GM06990 (cell line): ENCODE results near the gene GNB2.

Experiments
- DNase-seq: peaks from one replicate; pipeline ENCODE4 v3.0.0-alpha.2; 2011; ENCODE audit not compliant: insufficient read length; ENCODE audit errors: extremely low read depth
- H3K27me3 ChIP-seq: replicated peaks from 2 replicates; pipeline ENCODE4 v1.6.0; 2011; ENCODE audit warnings: low read length; ENCODE audit not compliant: control insufficient read depth, insufficient read depth
- H3K36me3 ChIP-seq: 2 replicates; pipeline ENCODE4 v1.5.1; 2011; ENCODE audit warnings: low read length; ENCODE audit not compliant: control insufficient read depth, insufficient read depth
- H3K4me3 ChIP-seq: replicated peaks from 2 replicates; pipeline ENCODE4 v1.5.1; 2011; ENCODE audit warnings: low read depth, mild to moderate bottlenecking, control low read depth, low read length
- TF ChIP-seq, protein P1 (sequence below): IDR thresholded peaks from 2 replicates; pipeline ENCODE4 v1.5.1; 2011; ENCODE audit warnings: low read length, control low read depth, mild to moderate bottlenecking, inconsistent platforms; ENCODE audit not compliant: insufficient read depth, poor library complexity, severe bottlenecking

The GNB2 gene

DNA sequence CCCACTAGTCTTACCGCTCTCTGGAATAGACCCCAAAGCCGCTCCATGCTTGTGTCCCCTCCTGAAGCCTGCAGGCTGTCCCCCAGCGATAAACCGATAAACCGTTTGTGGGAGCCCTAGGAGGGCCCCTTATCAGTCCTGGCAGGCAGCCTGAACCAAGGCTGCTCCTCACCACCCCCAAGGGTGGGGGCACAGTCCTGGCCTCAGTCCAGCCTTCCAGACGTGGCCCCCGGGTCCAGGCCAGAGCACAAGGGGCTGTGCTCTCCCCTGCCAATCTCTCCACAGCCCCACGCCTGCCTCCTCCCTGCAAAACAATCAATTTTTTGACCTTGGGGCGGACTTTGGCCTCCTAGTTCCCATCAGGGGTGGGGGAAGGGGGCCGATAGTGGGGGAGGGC lies 32.1 kb upstream of the GNB2 start, which contains the start of gene TFR2:
TSS of gene TFR2 (minus strand) at position 90 of the 397 bp plus-strand sequence. CDS start at position 47, 43 bp downstream.
- no peak for DNase-seq
- H3K4me3 ChIP-seq: no peak within 1 kb of the TSS
- TF ChIP-seq, protein P1, sequence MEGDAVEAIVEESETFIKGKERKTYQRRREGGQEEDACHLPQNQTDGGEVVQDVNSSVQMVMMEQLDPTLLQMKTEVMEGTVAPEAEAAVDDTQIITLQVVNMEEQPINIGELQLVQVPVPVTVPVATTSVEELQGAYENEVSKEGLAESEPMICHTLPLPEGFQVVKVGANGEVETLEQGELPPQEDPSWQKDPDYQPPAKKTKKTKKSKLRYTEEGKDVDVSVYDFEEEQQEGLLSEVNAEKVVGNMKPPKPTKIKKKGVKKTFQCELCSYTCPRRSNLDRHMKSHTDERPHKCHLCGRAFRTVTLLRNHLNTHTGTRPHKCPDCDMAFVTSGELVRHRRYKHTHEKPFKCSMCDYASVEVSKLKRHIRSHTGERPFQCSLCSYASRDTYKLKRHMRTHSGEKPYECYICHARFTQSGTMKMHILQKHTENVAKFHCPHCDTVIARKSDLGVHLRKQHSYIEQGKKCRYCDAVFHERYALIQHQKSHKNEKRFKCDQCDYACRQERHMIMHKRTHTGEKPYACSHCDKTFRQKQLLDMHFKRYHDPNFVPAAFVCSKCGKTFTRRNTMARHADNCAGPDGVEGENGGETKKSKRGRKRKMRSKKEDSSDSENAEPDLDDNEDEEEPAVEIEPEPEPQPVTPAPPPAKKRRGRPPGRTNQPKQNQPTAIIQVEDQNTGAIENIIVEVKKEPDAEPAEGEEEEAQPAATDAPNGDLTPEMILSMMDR: no peak
- H3K27me3 ChIP-seq: no peaks in the 10 kb centered on the region; the same call in 1 of the 2 replicates
- no peaks in the 10 kb centered on the region for H3K36me3 ChIP-seq

DNA sequence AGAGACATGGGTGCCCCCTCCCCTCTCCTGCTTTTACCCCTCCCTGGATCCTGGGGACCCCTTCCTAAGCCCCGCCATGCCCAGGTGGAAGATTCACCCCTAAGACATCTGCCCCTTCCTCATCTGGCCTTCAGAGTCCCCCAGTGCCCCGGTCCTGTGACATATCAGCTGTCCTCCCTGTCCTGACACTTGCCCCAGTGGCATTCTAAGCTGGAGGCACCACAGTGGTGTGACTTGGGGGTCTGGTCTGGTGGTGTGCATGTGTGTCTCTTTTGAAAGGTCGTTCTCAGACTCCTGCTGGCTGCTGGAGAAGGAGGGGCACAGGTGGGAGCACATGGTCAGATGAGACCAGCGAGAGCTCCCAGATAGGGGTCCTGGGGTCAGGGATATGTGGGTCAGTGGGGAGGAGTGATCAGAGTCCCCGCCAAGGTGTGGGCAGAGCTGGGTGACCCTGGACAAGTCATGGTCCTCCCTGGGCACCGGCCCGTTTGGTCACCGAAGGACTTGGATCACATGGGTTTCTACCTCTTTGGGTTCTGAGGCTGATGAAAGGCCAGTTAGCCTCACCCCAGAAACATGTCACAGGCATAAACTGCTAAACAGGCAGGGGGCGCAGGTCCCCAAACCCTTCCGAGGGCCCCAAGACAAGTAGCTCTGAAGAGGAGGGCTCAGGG lies 31.5 kb upstream of the GNB2 start:
- no peak for DNase-seq
- TF ChIP-seq, protein P1: no peak
- no peak overlapping the region for H3K4me3 ChIP-seq
- H3K27me3 ChIP-seq: no peaks in the 10 kb centered on the region; the same call in none of the 2 replicates
- no peaks in the 10 kb centered on the region for H3K36me3 ChIP-seq

DNA sequence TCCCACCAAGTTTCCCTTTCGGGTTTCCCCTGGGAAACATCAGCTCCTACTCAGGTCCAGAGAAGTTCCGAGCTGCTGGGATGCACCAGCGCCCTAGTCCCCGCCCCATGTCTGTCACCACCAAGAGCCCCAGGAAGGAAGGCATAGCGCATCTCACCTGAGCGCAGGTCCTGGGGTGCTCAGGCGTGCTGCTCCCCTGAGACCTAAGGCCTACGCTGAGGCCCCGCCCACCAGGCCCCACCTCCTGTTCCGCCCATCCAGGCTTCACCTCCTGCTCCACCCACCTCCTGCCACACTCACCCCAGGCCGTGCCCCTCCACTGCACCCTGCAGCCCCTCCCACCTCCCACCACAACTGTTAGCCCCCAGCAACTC lies 31.0 kb upstream of the GNB2 start:
- Histone ChIP-seq H3K36me3 (no peaks in the 10 kb centered on the region), H3K27me3 (no peaks in the 10 kb centered on the region; the same call in none of the 2 replicates), H3K4me3 (no peak overlapping the region)
- peak; percentile 70 for DNase-seq
- TF ChIP-seq, protein P1: no peak

DNA sequence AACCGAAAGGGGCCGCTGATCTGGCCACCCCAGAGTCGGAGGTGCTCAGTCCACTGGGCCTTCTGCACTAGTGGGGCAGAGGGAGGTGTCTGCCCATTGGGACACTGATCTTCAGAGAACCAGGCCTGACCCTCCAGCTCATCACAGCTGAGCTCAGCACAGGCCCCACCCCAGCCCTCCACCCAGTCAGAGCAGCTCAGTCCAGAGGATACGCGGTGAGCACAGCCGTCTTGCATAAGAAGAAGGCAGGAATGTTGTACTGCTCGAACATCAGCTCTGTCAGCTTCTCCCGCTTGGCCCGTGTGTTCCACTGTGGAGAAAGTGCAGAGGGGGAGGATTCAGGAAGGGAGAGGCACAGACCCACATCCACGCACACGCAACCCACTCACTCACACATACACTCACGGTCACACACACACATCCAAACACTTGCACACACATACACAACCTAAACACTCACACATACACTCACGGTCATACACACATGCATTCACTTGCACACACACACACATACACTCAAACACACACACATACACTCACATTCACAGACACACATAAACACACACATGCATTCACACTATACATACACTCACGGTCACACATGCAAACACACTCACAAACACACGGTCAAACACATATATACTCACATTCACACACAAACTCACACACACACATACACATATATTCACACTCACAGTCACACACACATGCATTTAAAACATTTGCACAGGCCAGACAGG lies 23.5 kb upstream of the GNB2 start:
- no peak for DNase-seq
- H3K4me3 ChIP-seq: no peak overlapping the region
- H3K27me3 ChIP-seq: no peaks in the 10 kb centered on the region; the same call in none of the 2 replicates
- TF ChIP-seq, protein P1: no peak
- no peaks in the 10 kb centered on the region for H3K36me3 ChIP-seq

DNA sequence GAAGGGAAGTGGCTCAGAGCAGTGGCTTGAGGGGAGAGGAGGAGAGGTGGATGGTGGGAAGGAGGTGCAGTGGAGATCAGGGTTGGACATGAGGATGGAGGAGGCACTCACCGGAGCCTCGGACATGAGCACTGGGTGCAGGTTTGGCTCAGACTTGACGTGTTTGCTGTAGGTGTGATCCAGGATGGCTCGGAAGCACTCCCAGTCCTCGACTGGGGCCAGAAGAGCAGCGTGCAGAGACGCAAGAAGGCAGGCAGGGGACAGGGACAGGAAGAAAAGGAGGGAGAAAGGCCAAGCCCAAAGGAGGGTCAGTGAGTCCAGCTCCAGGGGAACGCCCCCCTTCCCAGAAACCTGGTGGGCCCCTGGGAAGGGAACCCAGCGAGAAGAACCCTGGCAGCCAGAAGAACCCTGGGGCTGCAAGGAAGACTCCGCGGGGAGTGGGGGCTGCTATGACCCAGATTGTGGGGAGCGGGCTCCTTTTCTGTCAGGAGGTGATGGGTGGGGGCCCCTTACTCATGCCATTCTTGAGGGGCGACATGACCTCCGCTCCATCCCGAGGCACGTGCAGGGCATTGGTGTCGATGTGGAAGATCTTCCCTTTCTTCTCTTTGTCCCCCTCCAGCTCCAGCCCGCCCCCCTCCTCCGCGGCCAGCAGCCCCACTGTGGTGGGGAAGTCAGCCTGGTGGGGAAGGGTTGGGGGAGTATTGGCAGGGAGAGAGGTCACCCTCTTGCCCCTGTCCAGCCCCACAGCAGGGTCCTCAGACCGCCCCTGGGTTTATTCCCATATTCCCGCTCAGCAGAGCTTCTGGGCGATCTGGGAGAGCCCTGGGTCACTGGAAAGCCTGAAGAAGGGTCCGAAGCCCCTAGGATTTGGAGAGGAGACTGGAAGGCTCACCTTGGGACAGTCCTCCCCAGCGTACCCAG lies 18.4 kb upstream of the GNB2 start:
- DNase-seq: no peak
- Histone ChIP-seq H3K4me3 (no peak overlapping the region), H3K27me3 (no peaks in the 10 kb centered on the region; the same call in 1 of the 2 replicates), H3K36me3 (no peaks in the 10 kb centered on the region)
- TF ChIP-seq, protein P1: no peak
